A549 (cell line): ENCODE data around the gene IRF8. TPM values are rescaled to one million over a fixed set of nuclear protein-coding genes. Genes with fewer than 3 reads are reported as not detected.

Source experiments
- ATAC-seq, 2 experiments: fragments of 200-7000 bp in 1 of 2; fragments of >200 bp in 1 of 2; cut with Nextera tagmentation in 1 of 2; cut with Tn5 transposase in 1 of 2; 3 replicates each; pipeline versions ENCODE4 v1.8.0 to v1.9.1; 2018 to 2020; ENCODE audit warnings: mild to moderate bottlenecking in 1 of 2, moderate library complexity in 1 of 2
- CTCF ChIA-PET: fragments of 300-600 bp; sonication (Branson Sonifier 250); formaldehyde crosslinking; extraction: SDS; loops from one replicate; lab custom pipeline; 2021; ENCODE audit warnings: antibody characterized with exemption, inconsistent platforms; lab: Yijun Ruan, JAX
- POLR2A ChIA-PET: fragments of 350-600 bp; formaldehyde crosslinking; extraction: SDS; loops from one replicate; lab custom pipeline; 2021; ENCODE audit warnings: antibody characterized with exemption, inconsistent platforms; lab: Yijun Ruan, JAX
- DNase-seq, 2 experiments: peaks; one replicate each; pipeline versions ENCODE4 v3.0.0 to v3.0.0-alpha.2; 2011 to 2016; ENCODE audit warnings: low read depth in 1 of 2, low spot score in 1 of 2
- FAIRE-seq: peaks from 2 replicates; lab custom pipeline; 2011; peaks lifted over from hg19 to GRCh38; lab: Jason Lieb, UNC
- H3K27ac ChIP-seq, 2 experiments: fragments of >200 bp; sonication (Bioruptor Twin); formaldehyde crosslinking; 3 replicates each; pipeline ENCODE4 v1.5.1; 2016 to 2017
- H3K4me1 ChIP-seq: fragments of >200 bp; sonication (Bioruptor Twin); formaldehyde crosslinking; 3 replicates; pipeline ENCODE4 v1.6.1; 2016
- H3K4me2 ChIP-seq: fragments of >200 bp; sonication (Bioruptor Twin); formaldehyde crosslinking; 3 replicates; pipeline ENCODE4 v1.6.1; 2016
- H3K4me3 ChIP-seq: fragments of >200 bp; sonication (Bioruptor Twin); formaldehyde crosslinking; 3 replicates; pipeline ENCODE4 v1.5.1; 2016
- H3K9me3 ChIP-seq: fragments of >200 bp; sonication (Bioruptor Twin); formaldehyde crosslinking; 3 replicates; pipeline ENCODE4 v1.6.1; 2016
- CBX8 ChIP-seq: fragments of 200-600 bp; sonication (generic); IDR thresholded peaks from 2 replicates; pipeline ENCODE4 v1.6.1; 2016
- CHD4 ChIP-seq: fragments of 200-600 bp; sonication (generic); IDR thresholded peaks from 2 replicates; pipeline ENCODE4 v1.6.1; 2016; ENCODE audit warnings: antibody characterized with exemption, mild to moderate bottlenecking, borderline replicate concordance
- CTCF ChIP-seq: fragments of >200 bp; sonication (Bioruptor Twin); formaldehyde crosslinking; IDR thresholded peaks from 3 replicates; pipeline ENCODE4 v1.5.1; 2016
- EHF ChIP-seq: fragments of 250-450 bp; sonication (Bioruptor Pico); IDR thresholded peaks from 2 replicates; pipeline ENCODE4 v1.5.0; 2020; ENCODE audit warnings: mild to moderate bottlenecking
- EHMT2 ChIP-seq: fragments of 200-600 bp; sonication (generic); IDR thresholded peaks from 2 replicates; pipeline ENCODE4 v1.6.1; 2016; ENCODE audit warnings: antibody characterized with exemption, low read depth, mild to moderate bottlenecking, moderate library complexity
- FOSB ChIP-seq: fragments of 250-450 bp; sonication (Bioruptor Pico); IDR thresholded peaks from 2 replicates; pipeline ENCODE4 v1.5.0; 2020; ENCODE audit warnings: mild to moderate bottlenecking, moderate library complexity
- FOXS1 ChIP-seq: fragments of 250-450 bp; sonication (Bioruptor Pico); IDR thresholded peaks from 2 replicates; pipeline ENCODE4 v1.5.0; 2020; ENCODE audit warnings: mild to moderate bottlenecking, moderate library complexity
- HES2 ChIP-seq: fragments of >200 bp; sonication (Bioruptor Twin); formaldehyde crosslinking; IDR thresholded peaks from 2 replicates; pipeline ENCODE4 v1.6.1; 2016
- HOXB5 ChIP-seq: fragments of 250-450 bp; sonication (Bioruptor Pico); IDR thresholded peaks from 2 replicates; pipeline ENCODE4 v1.5.0; 2020; ENCODE audit warnings: mild to moderate bottlenecking, moderate library complexity
- MAFK ChIP-seq: fragments of 450-650 bp; IDR thresholded peaks from 2 replicates; pipeline ENCODE4 v1.6.1; 2014; ENCODE audit not compliant: partially characterized antibody
- NFE2L2 ChIP-seq: fragments of 150-350 bp; conservative IDR thresholded peaks from 2 replicates; pipeline ENCODE4 v1.6.1; 2014; ENCODE audit warnings: low read length
- NPAS2 ChIP-seq: fragments of 250-450 bp; sonication (Bioruptor Pico); IDR thresholded peaks from 2 replicates; pipeline ENCODE4 v1.8.0; 2022; ENCODE audit warnings: mild to moderate bottlenecking, moderate library complexity, borderline replicate concordance
- NR3C1 ChIP-seq: fragments of >200 bp; sonication (Bioruptor Twin); formaldehyde crosslinking; IDR thresholded peaks from 3 replicates; pipeline ENCODE4 v1.6.1; 2017
- POLR2A ChIP-seq: IDR thresholded peaks from 2 replicates; pipeline ENCODE4 v1.6.1; 2012; ENCODE audit warnings: mild to moderate bottlenecking, low read length
- RNF2 ChIP-seq: fragments of 200-600 bp; sonication (generic); IDR thresholded peaks from 2 replicates; pipeline ENCODE4 v1.6.1; 2016; ENCODE audit warnings: low read depth, mild to moderate bottlenecking, antibody characterized with exemption, moderate library complexity, borderline replicate concordance
- TFCP2L1 ChIP-seq: fragments of 250-450 bp; sonication (Bioruptor Pico); IDR thresholded peaks from 2 replicates; pipeline ENCODE4 v1.5.0; 2021; ENCODE audit warnings: mild to moderate bottlenecking
- ZC3H11A ChIP-seq: fragments of 450-650 bp; IDR thresholded peaks from 2 replicates; pipeline ENCODE4 v1.6.1; 2014; ENCODE audit warnings: antibody characterized with exemption, mild to moderate bottlenecking
- ZNF302 ChIP-seq: fragments of 250-450 bp; sonication (Bioruptor Pico); IDR thresholded peaks from 2 replicates; pipeline ENCODE4 v1.9.0; 2021; ENCODE audit warnings: inconsistent platforms, mild to moderate bottlenecking, moderate library complexity
- WGBS: methylation state at CpG from one replicate; pipeline ENCODE4 v1.1.6; 2017; ENCODE audit errors: missing lambda C conversion rate; 5-methylcytosine and 5-hydroxymethylcytosine counted together
- polyA plus RNA-seq, 4 experiments: library from polyadenylated mRNA; depleted of rRNA in 3 of 4; stranded (reverse); fragments of >200 nt; fragmentation: RNase III in 1 of 4; extraction: RNeasy Plus Mini Kit Qiagen cat#74134 plus additional on column Dnase treatment in 1 of 4; gene quantifications; 2 replicates in 3 of 4; 3 replicates in 1 of 4; pipeline ENCODE4 v1.2.3, GENCODE V29; 2011 to 2017
- TF ChIP-seq, protein P1 (sequence below): IDR thresholded peaks from 2 replicates; pipeline ENCODE4 v1.6.1; 2012

IRF8 gene
- polyA plus RNA-seq, 2 of the 4 experiments (the other 2 are of a cell fraction), result 0.16 to 0.18 TPM

DNA sequence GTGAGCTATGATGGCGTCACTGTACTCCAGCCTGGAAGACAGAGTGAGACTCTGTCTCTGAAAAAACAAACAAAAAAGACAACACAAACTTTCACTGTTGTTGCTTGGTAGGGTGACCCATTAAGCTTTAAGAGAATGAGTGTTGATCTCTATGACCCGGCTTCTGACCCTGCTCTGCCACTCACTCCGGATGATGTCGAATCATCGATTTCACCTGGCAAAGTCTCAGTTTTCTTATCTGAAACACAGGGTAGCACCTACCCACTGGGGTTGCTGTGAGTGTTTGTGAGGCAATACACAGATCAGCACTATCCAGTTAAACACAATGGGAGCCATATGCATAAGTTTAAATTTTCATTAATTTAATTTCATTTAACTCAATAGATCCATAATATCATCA lies 20.6 kb upstream of the IRF8 start:
- no peak overlapping the region for H3K4me2 ChIP-seq
- 77% methylated on average over 5 of the region's 5 CpGs for WGBS
- POLR2A ChIA-PET, result no interaction called here
- CTCF ChIA-PET, result interaction anchor here (0.6 to 0.7 kb wide), 2 partner anchors 61 to 80 kb away, joined by 3 to 5 read pairs; no protein-coding TSS in a partner anchor
- no peaks in the 10 kb centered on the region for H3K9me3 ChIP-seq
- FAIRE-seq, result no peak
- H3K4me3 ChIP-seq, result no peak overlapping the region
- no peak for ATAC-seq
- H3K4me1 ChIP-seq, result no peaks in the 10 kb centered on the region
- DNase-seq, result no peak
- H3K27ac ChIP-seq, result no peak overlapping the region
- no peak for TF ChIP-seq TFCP2L1 (CRISPR knock-in tag)
- no peak for TF ChIP-seq MAFK
- no peak for TF ChIP-seq HES2
- no peak for TF ChIP-seq NR3C1
- no peak for TF ChIP-seq POLR2A
- no peak for TF ChIP-seq ZC3H11A

GRCh38 chr16:85878875-85879274 lies 20.1 kb upstream of the IRF8 start:
- POLR2A ChIA-PET, result no interaction called here
- H3K27ac ChIP-seq, result no peak overlapping the region
- no peak for TF ChIP-seq EHMT2
- TF ChIP-seq, all 56 proteins: peak for 0
- ATAC-seq (peak in 1 of 2 experiments; percentile 34; a peak in 4 of 6 replicates), FAIRE-seq (no peak), DNase-seq (peak in 1 of 2 experiments; percentile 21)
- CTCF ChIA-PET, result no interaction called here
- WGBS, result 12% methylated on average over 5 of the region's 5 CpGs
- Histone ChIP-seq H3K9me3 (no peaks in the 10 kb centered on the region), H3K4me1 (no peaks in the 10 kb centered on the region), H3K4me3 (no peak overlapping the region), H3K4me2 (no peak overlapping the region)

GRCh38 chr16:85879549-85879948 lies 19.4 kb upstream of the IRF8 start:
- H3K4me3 ChIP-seq, result no peak overlapping the region
- POLR2A ChIA-PET, result no interaction called here
- TF ChIP-seq FOSB (CRISPR knock-in tag) (no peak), NFE2L2 (no peak), FOXS1 (CRISPR knock-in tag) (no peak), CTCF (no peak), RNF2 (no peak), EHF (CRISPR knock-in tag) (no peak), HOXB5 (no peak), ZC3H11A (no peak)
- TF ChIP-seq, all 56 proteins: peak for 0
- Histone ChIP-seq H3K4me2 (no peak overlapping the region), H3K27ac (no peak overlapping the region), H3K9me3 (no peaks in the 10 kb centered on the region), H3K4me1 (no peaks in the 10 kb centered on the region)
- ATAC-seq (no peak), DNase-seq (no peak), FAIRE-seq (no peak)
- WGBS, result 60% methylated on average over 6 of the region's 6 CpGs
- CTCF ChIA-PET, result no interaction called here

DNA sequence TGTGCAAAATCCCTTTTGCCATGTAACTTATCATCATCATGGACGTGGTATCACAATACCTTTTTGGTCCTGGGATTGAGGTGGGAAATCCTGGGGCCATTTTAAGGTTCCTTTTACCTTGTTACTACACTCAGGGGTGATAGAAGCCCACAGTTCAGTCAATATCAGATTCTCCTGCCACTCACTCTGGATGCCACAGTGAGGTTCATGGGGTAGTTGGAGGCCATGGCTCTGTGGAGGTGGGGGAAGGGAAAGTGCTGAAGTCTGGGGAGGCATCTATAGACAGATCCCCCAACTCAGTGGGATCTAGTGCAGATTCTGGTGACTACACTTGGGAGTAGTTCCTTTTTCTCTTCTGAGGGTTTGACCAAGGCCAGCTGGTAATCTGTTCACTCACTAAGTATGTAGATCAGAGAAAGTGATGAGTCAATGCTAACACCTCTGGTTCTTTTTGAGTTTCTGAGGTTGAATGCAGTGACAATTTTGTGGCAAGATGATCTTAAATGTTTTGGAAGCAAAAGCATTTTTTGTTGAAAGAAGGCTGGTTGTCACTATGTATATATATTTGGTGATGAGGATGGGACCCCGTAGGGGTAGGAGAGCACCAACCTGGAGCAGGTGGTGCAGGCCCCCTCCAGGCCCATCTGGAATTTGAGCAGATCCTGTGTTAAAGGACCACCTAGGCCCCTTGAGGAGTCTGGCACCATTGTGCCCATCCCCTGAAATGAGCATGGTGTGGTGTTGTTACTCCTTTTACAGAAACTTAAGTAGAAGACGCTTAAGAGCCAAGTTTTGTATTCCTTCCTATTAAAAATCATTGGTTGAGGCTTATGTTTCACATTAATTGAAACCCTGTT lies 18.8 kb upstream of the IRF8 start:
- H3K27ac ChIP-seq, result no peak overlapping the region
- H3K4me2 ChIP-seq, result no peak overlapping the region
- no peaks in the 10 kb centered on the region for H3K9me3 ChIP-seq
- H3K4me1 ChIP-seq, result no peaks in the 10 kb centered on the region
- TF ChIP-seq CBX8 (no peak), NPAS2 (CRISPR knock-in tag) (no peak), ZNF302 (CRISPR knock-in tag) (no peak), CHD4 (no peak)
- TF ChIP-seq, protein P1, sequence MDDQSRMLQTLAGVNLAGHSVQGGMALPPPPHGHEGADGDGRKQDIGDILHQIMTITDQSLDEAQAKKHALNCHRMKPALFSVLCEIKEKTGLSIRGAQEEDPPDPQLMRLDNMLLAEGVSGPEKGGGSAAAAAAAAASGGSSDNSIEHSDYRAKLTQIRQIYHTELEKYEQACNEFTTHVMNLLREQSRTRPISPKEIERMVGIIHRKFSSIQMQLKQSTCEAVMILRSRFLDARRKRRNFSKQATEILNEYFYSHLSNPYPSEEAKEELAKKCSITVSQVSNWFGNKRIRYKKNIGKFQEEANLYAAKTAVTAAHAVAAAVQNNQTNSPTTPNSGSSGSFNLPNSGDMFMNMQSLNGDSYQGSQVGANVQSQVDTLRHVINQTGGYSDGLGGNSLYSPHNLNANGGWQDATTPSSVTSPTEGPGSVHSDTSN, result no peak
- 73% methylated on average over 3 of the region's 3 CpGs for WGBS
- POLR2A ChIA-PET, result no interaction called here
- FAIRE-seq, result no peak
- no peak for DNase-seq
- H3K4me3 ChIP-seq, result no peak overlapping the region
- CTCF ChIA-PET, result no interaction called here
- ATAC-seq, result no peak
